ENCODE data around the gene IRX2. TPM values are rescaled to one million over a fixed set of nuclear protein-coding genes. Genes with fewer than 3 reads are reported as not detected.
A peak's percentile ranks its signal among the peaks of the same experiment; 100 is the strongest.

Gene IRX2
- total RNA-seq, 1 donor, result 3.0 TPM

DNA sequence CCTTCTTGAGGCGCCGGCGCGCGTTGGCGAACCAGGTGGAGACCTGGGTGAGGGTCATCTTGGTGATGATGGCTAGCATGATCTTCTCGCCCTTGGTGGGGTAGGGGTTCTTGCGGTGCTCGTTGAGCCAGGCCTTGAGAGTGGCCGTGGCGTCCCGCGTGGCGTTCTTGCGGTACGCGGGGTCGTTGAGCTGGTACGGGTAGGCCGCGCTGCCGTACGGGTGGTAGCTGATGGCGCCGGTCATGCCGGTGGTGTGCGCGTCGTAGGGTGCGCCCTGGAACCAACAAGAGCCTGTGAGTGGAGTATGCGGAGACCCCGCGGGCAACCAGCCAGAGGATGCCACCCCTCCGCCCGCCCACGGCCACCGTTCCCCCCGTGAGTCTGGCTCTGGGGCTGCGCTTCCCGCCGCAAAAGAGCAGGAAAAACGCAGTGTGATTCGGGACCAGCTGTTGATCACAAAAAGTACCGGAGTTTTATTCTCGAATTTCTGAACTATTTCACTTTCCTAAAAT, 1.9 kb downstream of the IRX2 start:
- DNase-seq (ENCODE audit: low read depth), result no peak
- TF ChIP-seq, protein P1, sequence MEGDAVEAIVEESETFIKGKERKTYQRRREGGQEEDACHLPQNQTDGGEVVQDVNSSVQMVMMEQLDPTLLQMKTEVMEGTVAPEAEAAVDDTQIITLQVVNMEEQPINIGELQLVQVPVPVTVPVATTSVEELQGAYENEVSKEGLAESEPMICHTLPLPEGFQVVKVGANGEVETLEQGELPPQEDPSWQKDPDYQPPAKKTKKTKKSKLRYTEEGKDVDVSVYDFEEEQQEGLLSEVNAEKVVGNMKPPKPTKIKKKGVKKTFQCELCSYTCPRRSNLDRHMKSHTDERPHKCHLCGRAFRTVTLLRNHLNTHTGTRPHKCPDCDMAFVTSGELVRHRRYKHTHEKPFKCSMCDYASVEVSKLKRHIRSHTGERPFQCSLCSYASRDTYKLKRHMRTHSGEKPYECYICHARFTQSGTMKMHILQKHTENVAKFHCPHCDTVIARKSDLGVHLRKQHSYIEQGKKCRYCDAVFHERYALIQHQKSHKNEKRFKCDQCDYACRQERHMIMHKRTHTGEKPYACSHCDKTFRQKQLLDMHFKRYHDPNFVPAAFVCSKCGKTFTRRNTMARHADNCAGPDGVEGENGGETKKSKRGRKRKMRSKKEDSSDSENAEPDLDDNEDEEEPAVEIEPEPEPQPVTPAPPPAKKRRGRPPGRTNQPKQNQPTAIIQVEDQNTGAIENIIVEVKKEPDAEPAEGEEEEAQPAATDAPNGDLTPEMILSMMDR (IDR thresholded peaks at IDR 0.05; ENCODE audit: insufficient read depth, low read depth, low read length), result no peak
- H3K4me3 ChIP-seq (ENCODE audit: low read depth, low read length), result no peak overlapping the region

GRCh38 chr5:2748861-2749513, 2.5 kb downstream of the IRX2 start:
- H3K4me3 ChIP-seq (ENCODE audit: low read depth, low read length), result no peak overlapping the region
- TF ChIP-seq, protein P1 (IDR thresholded peaks at IDR 0.05; ENCODE audit: insufficient read depth, low read depth, low read length), result no peak
- no peak for DNase-seq (ENCODE audit: low read depth)

- no peak for DNase-seq (ENCODE audit: low read depth)
- no peak overlapping the region for H3K4me3 ChIP-seq (ENCODE audit: low read depth, low read length)
- TF ChIP-seq, protein P1 (IDR thresholded peaks at IDR 0.05; ENCODE audit: insufficient read depth, low read depth, low read length), result no peak
Measured at GRCh38 chr5:2748179-2748860, 3.2 kb downstream of the IRX2 start.

- DNase-seq (ENCODE audit: low read depth), result no peak
- no peak overlapping the region for H3K4me3 ChIP-seq (ENCODE audit: low read depth, low read length)
- TF ChIP-seq, protein P1 (IDR thresholded peaks at IDR 0.05; ENCODE audit: insufficient read depth, low read depth, low read length), result no peak
Measured at GRCh38 chr5:2747363-2748162, 3.9 kb downstream of the IRX2 start.

GRCh38 chr5:2746561-2747032, 4.9 kb downstream of the IRX2 start:
- H3K4me3 ChIP-seq (ENCODE audit: low read depth, low read length), result no peak overlapping the region
- peak; percentile 17 for DNase-seq (ENCODE audit: low read depth)
- TF ChIP-seq, protein P1 (IDR thresholded peaks at IDR 0.05; ENCODE audit: insufficient read depth, low read depth, low read length), result no peak

- TF ChIP-seq, protein P1 (IDR thresholded peaks at IDR 0.05; ENCODE audit: insufficient read depth, low read depth, low read length), result no peak
Measured at GRCh38 chr5:2744485-2744884, 7.0 kb downstream of the IRX2 start.

More at GRCh38 chr5:2744485-2744884, 7.0 kb downstream of the IRX2 start:
- DNase-seq (ENCODE audit: low read depth), result no peak
- no peak overlapping the region for H3K4me3 ChIP-seq (ENCODE audit: low read depth, low read length)

Measured in fibroblast of villous mesenchyme (primary cell).